Measurements from ENCODE around the gene HPCA. TPM values are rescaled to one million over a fixed set of nuclear protein-coding genes. Genes with fewer than 3 reads are reported as not detected.

The HPCA gene
- total RNA-seq, 4 donors from 2014 or later: 0.19 TPM; not detected in 3

DNA sequence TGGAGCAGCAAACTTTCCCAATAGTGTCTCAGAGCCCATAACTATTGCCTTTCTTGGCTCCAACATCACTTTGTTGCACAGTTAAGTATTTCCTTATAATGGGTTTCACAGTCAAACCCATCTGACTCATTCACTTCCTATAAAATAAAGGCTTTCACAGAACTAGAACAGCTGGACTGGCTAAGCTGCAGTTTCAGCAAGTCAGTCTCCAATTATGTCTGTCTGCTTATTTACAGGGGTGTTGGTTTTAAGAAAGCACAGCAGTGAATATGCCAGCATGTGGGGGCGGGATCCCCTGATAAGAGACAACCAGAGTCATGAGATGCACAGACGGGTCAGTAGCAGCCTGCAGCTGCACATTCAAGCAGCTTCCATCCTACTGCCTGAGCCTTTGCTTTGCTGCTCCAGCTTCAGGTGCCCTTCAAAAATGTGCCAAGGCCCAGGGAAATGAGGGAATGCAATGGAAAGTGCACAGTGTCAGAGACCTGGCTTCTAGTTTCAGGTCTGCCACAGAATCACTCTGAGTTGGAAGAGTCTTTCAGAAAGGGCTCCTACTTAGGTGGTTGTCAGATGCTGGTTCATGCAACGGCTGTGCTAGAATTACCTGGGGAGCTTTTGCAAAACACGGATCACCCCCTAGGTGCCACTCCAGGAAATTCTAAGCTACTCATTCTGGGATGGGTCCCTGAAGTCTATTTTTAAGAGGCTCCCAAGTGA is 53.5 kb downstream of the HPCA start:
- 59 to 66% methylated on average over 4 of the region's 4 CpGs for WGBS, 2 donors
- intact Hi-C loops (cut with DNase I; ENCODE audit: low total_unique reads): no loop called here
- DNase-seq (ENCODE audit: low spot score in 2 of 2): no peak
- H3K4me3 ChIP-seq (ENCODE audit: low read depth, poor library complexity, severe bottlenecking): no peak overlapping the region
- TF ChIP-seq POLR2A (IDR thresholded peaks at IDR 0.05): no peak
- TF ChIP-seq, protein P1, sequence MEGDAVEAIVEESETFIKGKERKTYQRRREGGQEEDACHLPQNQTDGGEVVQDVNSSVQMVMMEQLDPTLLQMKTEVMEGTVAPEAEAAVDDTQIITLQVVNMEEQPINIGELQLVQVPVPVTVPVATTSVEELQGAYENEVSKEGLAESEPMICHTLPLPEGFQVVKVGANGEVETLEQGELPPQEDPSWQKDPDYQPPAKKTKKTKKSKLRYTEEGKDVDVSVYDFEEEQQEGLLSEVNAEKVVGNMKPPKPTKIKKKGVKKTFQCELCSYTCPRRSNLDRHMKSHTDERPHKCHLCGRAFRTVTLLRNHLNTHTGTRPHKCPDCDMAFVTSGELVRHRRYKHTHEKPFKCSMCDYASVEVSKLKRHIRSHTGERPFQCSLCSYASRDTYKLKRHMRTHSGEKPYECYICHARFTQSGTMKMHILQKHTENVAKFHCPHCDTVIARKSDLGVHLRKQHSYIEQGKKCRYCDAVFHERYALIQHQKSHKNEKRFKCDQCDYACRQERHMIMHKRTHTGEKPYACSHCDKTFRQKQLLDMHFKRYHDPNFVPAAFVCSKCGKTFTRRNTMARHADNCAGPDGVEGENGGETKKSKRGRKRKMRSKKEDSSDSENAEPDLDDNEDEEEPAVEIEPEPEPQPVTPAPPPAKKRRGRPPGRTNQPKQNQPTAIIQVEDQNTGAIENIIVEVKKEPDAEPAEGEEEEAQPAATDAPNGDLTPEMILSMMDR (IDR thresholded peaks at IDR 0.05): no peak

DNA sequence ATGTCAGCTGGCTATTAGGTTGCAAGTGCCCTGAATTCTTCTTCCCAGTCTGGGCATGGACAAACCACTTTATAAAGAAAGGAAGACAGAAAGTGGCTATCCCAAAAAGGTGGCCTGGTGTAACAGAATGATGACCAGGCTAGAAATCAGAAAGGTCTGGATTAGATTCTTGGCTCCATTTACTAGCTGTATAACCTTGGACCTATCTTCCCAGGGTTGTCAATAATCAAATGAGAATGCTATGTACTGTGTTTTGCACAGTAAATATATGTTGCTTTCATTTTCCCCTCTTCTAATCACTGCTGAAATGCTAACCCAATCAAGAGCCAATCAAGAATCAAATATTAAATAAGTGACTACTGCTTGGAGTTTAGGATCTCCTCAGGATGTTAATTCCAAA is 57.9 kb downstream of the HPCA start:
- intact Hi-C loops (cut with DNase I; ENCODE audit: low total_unique reads): no loop called here
- no peak overlapping the region for H3K4me3 ChIP-seq (ENCODE audit: low read depth, poor library complexity, severe bottlenecking)
- TF ChIP-seq POLR2A (IDR thresholded peaks at IDR 0.05): no peak
- TF ChIP-seq, protein P1 (IDR thresholded peaks at IDR 0.05): no peak
- no peak for DNase-seq (ENCODE audit: low spot score in 2 of 2)

Other genes starting within 250 kb of the HPCA start
- gene ZBTB8OS, start 235.9 kb upstream of the HPCA start, total RNA-seq: 10 to 100 TPM; 12.4 to 28.0 (median 18.8) TPM
- 100 to 1,000 TPM in 3 of 4 donors, 10 to 100 TPM in 1; 97.8 to 104 (median 102) TPM for gene RBBP4, start 235.3 kb upstream of the HPCA start, total RNA-seq
- 10 to 100 TPM in 1 of 4 donors, 1 to 10 TPM in 3; 2.8 to 16.9 (median 5.8) TPM for gene SYNC, start 183.7 kb upstream of the HPCA start, total RNA-seq
- 10 to 100 TPM; 24.8 to 40.0 (median 30.2) TPM for gene YARS1, start 69.1 kb upstream of the HPCA start, total RNA-seq
- 10 to 100 TPM; 11.0 to 32.1 (median 18.2) TPM for gene S100PBP, start 68.8 kb upstream of the HPCA start, total RNA-seq
- under 1 TPM in 2 of 4 donors, not detected in 2; 0.27 to 0.58 TPM for gene FNDC5, start 15.6 kb upstream of the HPCA start, total RNA-seq
- gene TMEM54, start 14.9 kb downstream of the HPCA start, total RNA-seq: 100 to 1,000 TPM; 122 to 245 (median 198) TPM
- 10 to 100 TPM; 29.5 to 42.6 (median 37.5) TPM for gene RNF19B, start 78.3 kb downstream of the HPCA start, total RNA-seq
- 100 to 1,000 TPM in 3 of 4 donors, 10 to 100 TPM in 1; 90.0 to 247 (median 144) TPM for gene AK2, start 150.4 kb downstream of the HPCA start, total RNA-seq
- gene AZIN2, start 194.7 kb downstream of the HPCA start, total RNA-seq: 10 to 100 TPM in 1 of 4 donors, 1 to 10 TPM in 3; 2.2 to 13.7 (median 3.5) TPM